Measurements from ENCODE around the gene LTBP1.

DNA sequence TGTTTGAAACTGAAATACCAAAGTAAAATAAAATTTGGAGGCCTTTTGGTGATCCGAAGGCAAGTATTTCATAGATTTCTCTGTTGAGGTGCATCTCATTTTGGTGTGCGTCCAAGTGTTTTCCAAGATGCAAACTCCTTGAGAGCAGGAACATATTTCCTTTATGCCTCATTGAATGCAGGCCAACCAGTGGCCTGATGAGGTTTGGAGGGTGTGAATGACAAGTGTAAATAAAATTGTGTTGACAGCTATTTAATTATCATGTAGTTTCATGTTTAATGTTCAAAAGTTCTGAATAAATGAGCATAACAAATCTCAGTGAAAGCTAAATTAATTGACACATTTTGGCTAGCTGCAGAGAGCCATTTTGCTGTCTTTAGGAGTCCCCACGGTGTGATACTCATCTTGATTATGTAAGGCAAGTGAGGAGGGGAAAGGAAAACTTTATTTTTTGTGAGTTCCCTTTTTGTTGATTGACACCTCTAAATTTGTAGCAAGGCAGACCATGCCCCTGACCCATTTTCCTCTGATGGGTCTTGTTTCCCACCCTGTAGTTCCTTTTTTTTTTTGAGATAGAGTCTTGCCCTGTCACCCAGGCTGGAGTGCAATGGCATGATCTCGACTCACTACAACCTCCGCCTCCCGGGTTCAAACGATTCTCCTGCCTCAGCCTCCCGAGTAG is 6.3 kb upstream of the LTBP1 start:
- TF ChIP-seq, protein P1, sequence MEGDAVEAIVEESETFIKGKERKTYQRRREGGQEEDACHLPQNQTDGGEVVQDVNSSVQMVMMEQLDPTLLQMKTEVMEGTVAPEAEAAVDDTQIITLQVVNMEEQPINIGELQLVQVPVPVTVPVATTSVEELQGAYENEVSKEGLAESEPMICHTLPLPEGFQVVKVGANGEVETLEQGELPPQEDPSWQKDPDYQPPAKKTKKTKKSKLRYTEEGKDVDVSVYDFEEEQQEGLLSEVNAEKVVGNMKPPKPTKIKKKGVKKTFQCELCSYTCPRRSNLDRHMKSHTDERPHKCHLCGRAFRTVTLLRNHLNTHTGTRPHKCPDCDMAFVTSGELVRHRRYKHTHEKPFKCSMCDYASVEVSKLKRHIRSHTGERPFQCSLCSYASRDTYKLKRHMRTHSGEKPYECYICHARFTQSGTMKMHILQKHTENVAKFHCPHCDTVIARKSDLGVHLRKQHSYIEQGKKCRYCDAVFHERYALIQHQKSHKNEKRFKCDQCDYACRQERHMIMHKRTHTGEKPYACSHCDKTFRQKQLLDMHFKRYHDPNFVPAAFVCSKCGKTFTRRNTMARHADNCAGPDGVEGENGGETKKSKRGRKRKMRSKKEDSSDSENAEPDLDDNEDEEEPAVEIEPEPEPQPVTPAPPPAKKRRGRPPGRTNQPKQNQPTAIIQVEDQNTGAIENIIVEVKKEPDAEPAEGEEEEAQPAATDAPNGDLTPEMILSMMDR (IDR thresholded peaks at IDR 0.05; ENCODE audit: low read depth, low read length, poor library complexity, severe bottlenecking): no peak
- no peak for TF ChIP-seq EZH2phosphoT487 (IDR thresholded peaks at IDR 0.05; ENCODE audit: borderline replicate concordance, low read length)

Data from DOHH2 (cell line).